ENCODE measurements around the gene PCDHGB7. TPM values are rescaled to one million over a fixed set of nuclear protein-coding genes. Genes with fewer than 3 reads are reported as not detected.

PCDHGB7 gene
- polyA plus RNA-seq, 1 donor from 2014 or later, result 5.1 TPM

DNA sequence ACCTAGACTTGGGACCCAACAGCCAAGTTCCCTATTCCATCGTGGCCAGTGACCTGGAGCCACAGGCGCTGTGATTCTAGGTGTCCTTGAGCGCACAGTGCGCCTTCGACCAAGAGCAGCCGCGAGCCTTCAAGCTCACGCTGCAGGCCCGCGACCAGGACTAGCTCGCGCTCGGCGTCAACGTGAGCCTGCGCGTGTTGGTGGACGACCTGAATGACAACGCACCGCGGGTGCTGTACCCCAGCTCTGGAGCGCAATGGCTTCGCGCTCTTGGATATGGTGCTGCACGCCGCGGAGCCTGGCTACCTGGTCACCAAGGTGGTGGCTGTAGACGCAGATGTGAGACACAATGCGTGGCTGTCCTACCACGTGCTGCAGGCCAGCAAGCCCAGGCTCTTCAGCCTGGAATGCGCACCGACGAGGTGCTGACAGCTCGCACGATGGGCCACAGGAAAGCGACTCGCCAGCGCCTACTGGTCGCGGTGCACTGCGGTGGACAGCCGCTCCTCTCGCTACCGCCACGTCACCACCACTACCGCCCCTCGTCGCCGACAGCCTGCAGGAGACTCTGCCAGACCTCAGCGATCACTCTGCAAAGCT lies 24.2 kb downstream of the PCDHGB7 start:
- no peak overlapping the region for H2AFZ ChIP-seq (ENCODE audit: low read depth, low read length)
- peaks cover 39% of the 10 kb centered on the region for H3K9me3 ChIP-seq (ENCODE audit: low read length)
- H3K9ac ChIP-seq (ENCODE audit: low read length), result no peak overlapping the region
- no peaks in the 10 kb centered on the region for H3K27me3 ChIP-seq (ENCODE audit: insufficient read depth, low read depth, low read length)
- H3K4me3 ChIP-seq (ENCODE audit: low read length), result no peak overlapping the region
- peaks cover 18% of the 10 kb centered on the region for H3K36me3 ChIP-seq (ENCODE audit: insufficient read depth, low read length)
- H4K20me1 ChIP-seq (ENCODE audit: insufficient read depth), result no peaks in the 10 kb centered on the region
- H3K79me2 ChIP-seq (replicated peaks; ENCODE audit: insufficient read depth, low read length), result peaks cover 37% of the 10 kb centered on the region
- H3K4me2 ChIP-seq (ENCODE audit: low read length), result no peak overlapping the region
- H3F3A ChIP-seq (ENCODE audit: insufficient read depth, low read length, poor library complexity, severe bottlenecking), result no peaks in the 10 kb centered on the region
- TF ChIP-seq POLR2AphosphoS5 (IDR thresholded peaks at IDR 0.05) (no peak), SMC3 (conservative IDR thresholded peaks at IDR 0.05; ENCODE audit: poor library complexity) (no peak)
- H3K27ac ChIP-seq (ENCODE audit: low read length), result no peak overlapping the region
- no peaks in the 10 kb centered on the region for H3K9me2 ChIP-seq (ENCODE audit: insufficient read depth, low read length)

DNA sequence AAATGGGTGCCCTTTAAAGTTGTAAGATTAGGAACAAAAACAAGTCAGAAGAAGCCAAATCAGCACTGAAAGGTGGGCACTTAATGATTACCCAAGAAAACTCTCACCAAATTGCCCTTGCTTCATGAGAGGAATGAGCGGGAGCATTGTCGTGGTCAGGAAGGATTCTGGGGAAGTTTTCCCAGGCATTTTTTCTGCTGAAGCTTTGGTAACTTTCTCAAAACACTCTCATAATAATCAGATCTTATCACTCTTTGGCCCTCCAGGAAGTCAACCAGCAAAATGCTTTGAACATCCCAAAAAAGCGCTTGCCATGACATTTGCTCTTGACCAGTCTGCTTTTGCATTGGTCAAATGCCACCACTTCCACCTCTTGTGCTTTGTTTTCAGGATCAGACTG lies 47.9 kb downstream of the PCDHGB7 start:
- H3K4me2 ChIP-seq (ENCODE audit: low read length), result no peak overlapping the region
- no peaks in the 10 kb centered on the region for H3F3A ChIP-seq (ENCODE audit: insufficient read depth, low read length, poor library complexity, severe bottlenecking)
- no peaks in the 10 kb centered on the region for H4K20me1 ChIP-seq (ENCODE audit: insufficient read depth)
- no peaks in the 10 kb centered on the region for H3K36me3 ChIP-seq (ENCODE audit: insufficient read depth, low read length)
- H3K79me2 ChIP-seq (replicated peaks; ENCODE audit: insufficient read depth, low read length), result peaks cover 13% of the 10 kb centered on the region
- no peaks in the 10 kb centered on the region for H3K27me3 ChIP-seq (ENCODE audit: insufficient read depth, low read depth, low read length)
- no peak overlapping the region for H3K27ac ChIP-seq (ENCODE audit: low read length)
- H3K9me2 ChIP-seq (ENCODE audit: insufficient read depth, low read length), result no peaks in the 10 kb centered on the region
- no peak overlapping the region for H2AFZ ChIP-seq (ENCODE audit: low read depth, low read length)
- no peak for TF ChIP-seq POLR2AphosphoS5 (IDR thresholded peaks at IDR 0.05)
- TF ChIP-seq EP300 (conservative IDR thresholded peaks at IDR 0.05; ENCODE audit: poor library complexity, severe bottlenecking), result no peak
- TF ChIP-seq MXI1 (conservative IDR thresholded peaks at IDR 0.05; ENCODE audit: poor library complexity, severe bottlenecking), result no peak
- TF ChIP-seq EZH2 (IDR thresholded peaks at IDR 0.05; ENCODE audit: borderline replicate concordance, insufficient read depth, low read length, poor library complexity, severe bottlenecking), result no peak
- TF ChIP-seq TAF1 (IDR thresholded peaks at IDR 0.05; ENCODE audit: low read depth), result no peak
- TF ChIP-seq, protein P1, sequence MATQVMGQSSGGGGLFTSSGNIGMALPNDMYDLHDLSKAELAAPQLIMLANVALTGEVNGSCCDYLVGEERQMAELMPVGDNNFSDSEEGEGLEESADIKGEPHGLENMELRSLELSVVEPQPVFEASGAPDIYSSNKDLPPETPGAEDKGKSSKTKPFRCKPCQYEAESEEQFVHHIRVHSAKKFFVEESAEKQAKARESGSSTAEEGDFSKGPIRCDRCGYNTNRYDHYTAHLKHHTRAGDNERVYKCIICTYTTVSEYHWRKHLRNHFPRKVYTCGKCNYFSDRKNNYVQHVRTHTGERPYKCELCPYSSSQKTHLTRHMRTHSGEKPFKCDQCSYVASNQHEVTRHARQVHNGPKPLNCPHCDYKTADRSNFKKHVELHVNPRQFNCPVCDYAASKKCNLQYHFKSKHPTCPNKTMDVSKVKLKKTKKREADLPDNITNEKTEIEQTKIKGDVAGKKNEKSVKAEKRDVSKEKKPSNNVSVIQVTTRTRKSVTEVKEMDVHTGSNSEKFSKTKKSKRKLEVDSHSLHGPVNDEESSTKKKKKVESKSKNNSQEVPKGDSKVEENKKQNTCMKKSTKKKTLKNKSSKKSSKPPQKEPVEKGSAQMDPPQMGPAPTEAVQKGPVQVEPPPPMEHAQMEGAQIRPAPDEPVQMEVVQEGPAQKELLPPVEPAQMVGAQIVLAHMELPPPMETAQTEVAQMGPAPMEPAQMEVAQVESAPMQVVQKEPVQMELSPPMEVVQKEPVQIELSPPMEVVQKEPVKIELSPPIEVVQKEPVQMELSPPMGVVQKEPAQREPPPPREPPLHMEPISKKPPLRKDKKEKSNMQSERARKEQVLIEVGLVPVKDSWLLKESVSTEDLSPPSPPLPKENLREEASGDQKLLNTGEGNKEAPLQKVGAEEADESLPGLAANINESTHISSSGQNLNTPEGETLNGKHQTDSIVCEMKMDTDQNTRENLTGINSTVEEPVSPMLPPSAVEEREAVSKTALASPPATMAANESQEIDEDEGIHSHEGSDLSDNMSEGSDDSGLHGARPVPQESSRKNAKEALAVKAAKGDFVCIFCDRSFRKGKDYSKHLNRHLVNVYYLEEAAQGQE (IDR thresholded peaks at IDR 0.05; ENCODE audit: borderline replicate concordance), result no peak
- no peaks in the 10 kb centered on the region for H3K9me3 ChIP-seq (ENCODE audit: low read length)
- no peak overlapping the region for H3K4me3 ChIP-seq (ENCODE audit: low read length)
- no peak overlapping the region for H3K9ac ChIP-seq (ENCODE audit: low read length)

Other genes starting within 250 kb of the PCDHGB7 start
- gene PCDHB7, start 245.0 kb upstream of the PCDHGB7 start, polyA plus RNA-seq, result 0.99 and 2.1 TPM in 2 replicates
- 0.76 and 0.81 TPM in 2 replicates for gene PCDHB8, start 239.9 kb upstream of the PCDHGB7 start, polyA plus RNA-seq
- 2.1 and 2.8 TPM in 2 replicates for gene PCDHB16, start 235.3 kb upstream of the PCDHGB7 start, polyA plus RNA-seq
- 4.8 and 4.9 TPM in 2 replicates for gene PCDHB9, start 230.5 kb upstream of the PCDHGB7 start, polyA plus RNA-seq
- gene PCDHB10, start 225.3 kb upstream of the PCDHGB7 start, polyA plus RNA-seq, result 8.7 and 9.6 TPM in 2 replicates
- gene PCDHB11, start 218.1 kb upstream of the PCDHGB7 start, polyA plus RNA-seq, result 2.7 and 3.7 TPM in 2 replicates
- 1.3 and 2.2 TPM in 2 replicates for gene PCDHB12, start 209.0 kb upstream of the PCDHGB7 start, polyA plus RNA-seq
- gene PCDHB13, start 203.8 kb upstream of the PCDHGB7 start, polyA plus RNA-seq, result 1.0 and 1.6 TPM in 2 replicates
- gene PCDHB14, start 194.3 kb upstream of the PCDHGB7 start, polyA plus RNA-seq, result 12.6 and 18.3 TPM in 2 replicates
- gene PCDHB15, start 172.3 kb upstream of the PCDHGB7 start, polyA plus RNA-seq, result 11.2 and 13.7 TPM in 2 replicates
- not detected in 2 replicates for gene SLC25A2, start 113.6 kb upstream of the PCDHGB7 start, polyA plus RNA-seq
- 173 and 198 TPM in 2 replicates for gene TAF7, start 96.9 kb upstream of the PCDHGB7 start, polyA plus RNA-seq
- 0.19 and 0.50 TPM in 2 replicates for gene PCDHGA1, start 87.2 kb upstream of the PCDHGB7 start, polyA plus RNA-seq
- gene PCDHGA2, start 78.9 kb upstream of the PCDHGB7 start, polyA plus RNA-seq, result 0.21 and 0.26 TPM in 2 replicates
- 0.10 and 0.26 TPM in 2 replicates for gene PCDHGA3, start 73.8 kb upstream of the PCDHGB7 start, polyA plus RNA-seq
- 0.46 and 0.68 TPM in 2 replicates for gene PCDHGB1, start 67.6 kb upstream of the PCDHGB7 start, polyA plus RNA-seq
- gene PCDHGA4, start 62.7 kb upstream of the PCDHGB7 start, polyA plus RNA-seq, result 0.38 TPM in 1 of 2 replicates, not detected in the other
- 0.30 and 0.43 TPM in 2 replicates for gene PCDHGB2, start 57.7 kb upstream of the PCDHGB7 start, polyA plus RNA-seq
- 0.25 TPM in 1 of 2 replicates, not detected in the other for gene PCDHGA5, start 53.5 kb upstream of the PCDHGB7 start, polyA plus RNA-seq
- gene PCDHGB3, start 47.4 kb upstream of the PCDHGB7 start, polyA plus RNA-seq, result not detected in 2 replicates
- 0.09 TPM in 1 of 2 replicates, not detected in the other for gene PCDHGA6, start 43.8 kb upstream of the PCDHGB7 start, polyA plus RNA-seq
- gene PCDHGA7, start 34.9 kb upstream of the PCDHGB7 start, polyA plus RNA-seq, result not detected in 2 replicates
- 9.3 and 13.0 TPM in 2 replicates for gene PCDHGB4, start 30.0 kb upstream of the PCDHGB7 start, polyA plus RNA-seq
- gene PCDHGA8, start 25.0 kb upstream of the PCDHGB7 start, polyA plus RNA-seq, result 0.19 and 0.38 TPM in 2 replicates
- gene PCDHGB5, start 19.7 kb upstream of the PCDHGB7 start, polyA plus RNA-seq, result 0.17 and 0.54 TPM in 2 replicates
- 0.11 TPM in 1 of 2 replicates, not detected in the other for gene PCDHGA9, start 14.9 kb upstream of the PCDHGB7 start, polyA plus RNA-seq
- 29.2 and 34.4 TPM in 2 replicates for gene PCDHGB6, start 9.7 kb upstream of the PCDHGB7 start, polyA plus RNA-seq
- gene PCDHGA10, start 4.7 kb upstream of the PCDHGB7 start, polyA plus RNA-seq, result 7.3 and 8.1 TPM in 2 replicates
- 0.32 and 0.62 TPM in 2 replicates for gene PCDHGA11, start 3.4 kb downstream of the PCDHGB7 start, polyA plus RNA-seq
- 0.11 and 0.56 TPM in 2 replicates for gene PCDHGA12, start 12.8 kb downstream of the PCDHGB7 start, polyA plus RNA-seq
- gene PCDHGC3, start 58.3 kb downstream of the PCDHGB7 start, polyA plus RNA-seq, result 2.1 and 2.8 TPM in 2 replicates
- gene PCDHGC4, start 67.4 kb downstream of the PCDHGB7 start, polyA plus RNA-seq, result 4.3 and 6.4 TPM in 2 replicates
- 0.51 and 0.54 TPM in 2 replicates for gene PCDHGC5, start 71.4 kb downstream of the PCDHGB7 start, polyA plus RNA-seq
- 21.9 and 22.4 TPM in 2 replicates for gene DIAPH1, start 201.3 kb downstream of the PCDHGB7 start, polyA plus RNA-seq
- gene HDAC3, start 219.2 kb downstream of the PCDHGB7 start, polyA plus RNA-seq, result 115 and 138 TPM in 2 replicates
- gene RELL2, start 219.3 kb downstream of the PCDHGB7 start, polyA plus RNA-seq, result 44.9 and 49.4 TPM in 2 replicates
- gene FCHSD1, start 233.7 kb downstream of the PCDHGB7 start, polyA plus RNA-seq, result 3.9 and 5.4 TPM in 2 replicates

All from neural cell (in vitro differentiated cells).